ENCODE data around the gene NALCN. TPM values are rescaled to one million over a fixed set of nuclear protein-coding genes. Genes with fewer than 3 reads are reported as not detected.

Gene NALCN
- total and polyA plus RNA-seq, 5 experiments from 2014 or later, result not detected

- POLR2A ChIA-PET, result no interaction called here
- H3K9me3 Mint-ChIP-seq, result peaks cover 0 to 19% (median 0%) of the 10 kb centered on the region in 9 donors
- ATAC-seq (no peak), DNase-seq (no peak)
- no peaks in the 10 kb centered on the region for H3K4me1 Mint-ChIP-seq
- no peak overlapping the region for H3K4me3 Mint-ChIP-seq
- H3K27ac Mint-ChIP-seq, result no peak overlapping the region
- H3K36me3 Mint-ChIP-seq, result no peaks in the 10 kb centered on the region
- peaks cover 0 to 7% (median 0%) of the 10 kb centered on the region in 5 donors for H3K27me3 Mint-ChIP-seq
These were observed 55.8 kb downstream of the NALCN start for GRCh38 chr13:101360525-101360924.

GRCh38 chr13:101354895-101355294, 61.4 kb downstream of the NALCN start:
- POLR2A ChIA-PET, result no interaction called here
- H3K27ac Mint-ChIP-seq, result no peak overlapping the region
- ATAC-seq, result no peak
- peaks cover 0 to 16% (median 0%) of the 10 kb centered on the region in 9 donors for H3K9me3 Mint-ChIP-seq
- H3K4me1 Mint-ChIP-seq, result no peaks in the 10 kb centered on the region
- no peaks in the 10 kb centered on the region for H3K36me3 Mint-ChIP-seq
- H3K27me3 Mint-ChIP-seq, result peaks cover 0 to 17% (median 0%) of the 10 kb centered on the region in 5 donors
- DNase-seq, result no peak
- H3K4me3 Mint-ChIP-seq, result no peak overlapping the region

GRCh38 chr13:101346942-101347728, 69.2 kb downstream of the NALCN start:
- ATAC-seq (no peak), DNase-seq (no peak)
- H3K36me3 Mint-ChIP-seq, result no peaks in the 10 kb centered on the region
- peaks cover 0 to 6% (median 3%) of the 10 kb centered on the region in 9 donors for H3K9me3 Mint-ChIP-seq
- POLR2A ChIA-PET, result no interaction called here
- H3K4me3 Mint-ChIP-seq, result no peak overlapping the region
- no peak overlapping the region for H3K27ac Mint-ChIP-seq
- peaks cover 0 to 9% (median 0%) of the 10 kb centered on the region in 5 donors for H3K27me3 Mint-ChIP-seq
- no peaks in the 10 kb centered on the region for H3K4me1 Mint-ChIP-seq

GRCh38 chr13:101346161-101346560, 70.1 kb downstream of the NALCN start:
- Mint-ChIP-seq H3K4me3 (no peak overlapping the region), H3K36me3 (no peaks in the 10 kb centered on the region), H3K4me1 (no peaks in the 10 kb centered on the region), H3K9me3 (peaks cover 0 to 16% (median 3%) of the 10 kb centered on the region in 9 donors), H3K27ac (no peak overlapping the region), H3K27me3 (peaks cover 0 to 8% (median 0%) of the 10 kb centered on the region in 5 donors)
- DNase-seq, result no peak
- POLR2A ChIA-PET, result no interaction called here
- no peak for ATAC-seq

- H3K9me3 Mint-ChIP-seq, result peaks cover 0 to 19% (median 3%) of the 10 kb centered on the region in 9 donors
- peaks cover 2 to 11% (median 3%) of the 10 kb centered on the region in 5 donors for H3K27me3 Mint-ChIP-seq
- H3K36me3 Mint-ChIP-seq, result no peaks in the 10 kb centered on the region
- no peak for DNase-seq
- POLR2A ChIA-PET, result no interaction called here
- ATAC-seq, result no peak
- no peak overlapping the region for H3K27ac Mint-ChIP-seq
- no peak overlapping the region for H3K4me3 Mint-ChIP-seq
- no peaks in the 10 kb centered on the region for H3K4me1 Mint-ChIP-seq
These were observed 73.0 kb downstream of the NALCN start for GRCh38 chr13:101343128-101343787.

- peaks cover 2 to 11% (median 4%) of the 10 kb centered on the region in 5 donors for H3K27me3 Mint-ChIP-seq
- ATAC-seq (no peak), DNase-seq (no peak)
- POLR2A ChIA-PET, result no interaction called here
- no peaks in the 10 kb centered on the region for H3K4me1 Mint-ChIP-seq
- peaks cover 0 to 19% (median 3%) of the 10 kb centered on the region in 9 donors for H3K9me3 Mint-ChIP-seq
- no peaks in the 10 kb centered on the region for H3K36me3 Mint-ChIP-seq
- H3K4me3 Mint-ChIP-seq, result no peak overlapping the region
- H3K27ac Mint-ChIP-seq, result no peak overlapping the region
These were observed 74.8 kb downstream of the NALCN start for GRCh38 chr13:101341464-101341863.

GRCh38 chr13:101339202-101339601, 77.1 kb downstream of the NALCN start:
- Mint-ChIP-seq H3K4me1 (no peaks in the 10 kb centered on the region), H3K27me3 (peaks cover 2 to 11% (median 4%) of the 10 kb centered on the region in 5 donors), H3K36me3 (no peaks in the 10 kb centered on the region), H3K27ac (no peak overlapping the region), H3K4me3 (no peak overlapping the region), H3K9me3 (peaks cover 0 to 19% (median 3%) of the 10 kb centered on the region in 9 donors)
- no peak for ATAC-seq
- DNase-seq, result no peak
- POLR2A ChIA-PET, result no interaction called here

GRCh38 chr13:101332583-101332982, 83.7 kb downstream of the NALCN start:
- ATAC-seq (no peak), DNase-seq (no peak)
- Mint-ChIP-seq H3K27me3 (peaks cover 0 to 8% (median 0%) of the 10 kb centered on the region in 5 donors), H3K4me3 (no peak overlapping the region), H3K4me1 (no peaks in the 10 kb centered on the region), H3K36me3 (no peaks in the 10 kb centered on the region), H3K27ac (no peak overlapping the region), H3K9me3 (no peaks in the 10 kb centered on the region)
- POLR2A ChIA-PET, result no interaction called here

GRCh38 chr13:101331731-101332130, 84.6 kb downstream of the NALCN start:
- Mint-ChIP-seq H3K36me3 (no peaks in the 10 kb centered on the region), H3K9me3 (no peaks in the 10 kb centered on the region), H3K4me1 (no peaks in the 10 kb centered on the region), H3K4me3 (no peak overlapping the region), H3K27me3 (peaks cover 0 to 8% (median 0%) of the 10 kb centered on the region in 5 donors), H3K27ac (no peak overlapping the region)
- POLR2A ChIA-PET, result no interaction called here
- DNase-seq, result no peak
- no peak for ATAC-seq

- Mint-ChIP-seq H3K27me3 (peaks cover 0 to 9% (median 0%) of the 10 kb centered on the region in 5 donors), H3K36me3 (no peaks in the 10 kb centered on the region), H3K4me1 (no peaks in the 10 kb centered on the region), H3K27ac (no peak overlapping the region), H3K4me3 (no peak overlapping the region), H3K9me3 (no peaks in the 10 kb centered on the region)
- POLR2A ChIA-PET, result no interaction called here
- no peak for DNase-seq
- no peak for ATAC-seq
These were observed 88.4 kb downstream of the NALCN start for GRCh38 chr13:101327871-101328270.

GRCh38 chr13:101326710-101327109, 89.6 kb downstream of the NALCN start:
- POLR2A ChIA-PET, result no interaction called here
- H3K9me3 Mint-ChIP-seq, result no peaks in the 10 kb centered on the region
- H3K36me3 Mint-ChIP-seq, result no peaks in the 10 kb centered on the region
- DNase-seq (no peak), ATAC-seq (no peak)
- no peak overlapping the region for H3K27ac Mint-ChIP-seq
- no peaks in the 10 kb centered on the region for H3K4me1 Mint-ChIP-seq
- H3K4me3 Mint-ChIP-seq, result no peak overlapping the region
- H3K27me3 Mint-ChIP-seq, result peaks cover 0 to 9% (median 0%) of the 10 kb centered on the region in 5 donors

- H3K9me3 Mint-ChIP-seq, result no peaks in the 10 kb centered on the region
- H3K4me1 Mint-ChIP-seq, result no peaks in the 10 kb centered on the region
- H3K27me3 Mint-ChIP-seq, result peaks cover 0 to 9% (median 0%) of the 10 kb centered on the region in 5 donors
- ATAC-seq (no peak), DNase-seq (no peak)
- no peaks in the 10 kb centered on the region for H3K36me3 Mint-ChIP-seq
- POLR2A ChIA-PET, result no interaction called here
- H3K4me3 Mint-ChIP-seq, result no peak overlapping the region
- H3K27ac Mint-ChIP-seq, result no peak overlapping the region
These were observed 90.9 kb downstream of the NALCN start for GRCh38 chr13:101325423-101325822.

- POLR2A ChIA-PET, result no interaction called here
- no peak overlapping the region for H3K27ac Mint-ChIP-seq
These were observed 92.7 kb downstream of the NALCN start for GRCh38 chr13:101323601-101324000.

More at GRCh38 chr13:101323601-101324000, 92.7 kb downstream of the NALCN start:
- Mint-ChIP-seq H3K36me3 (no peaks in the 10 kb centered on the region), H3K27me3 (peaks cover 0 to 9% (median 0%) of the 10 kb centered on the region in 5 donors), H3K9me3 (no peaks in the 10 kb centered on the region), H3K4me3 (no peak overlapping the region), H3K4me1 (no peaks in the 10 kb centered on the region)
- DNase-seq (no peak), ATAC-seq (no peak)

Measured in naive thymus-derived CD8-positive, alpha-beta T cell (primary cell).